Kidney (tissue), 14 donors: ENCODE results near the gene MIXL1. TPM values are rescaled to one million over a fixed set of nuclear protein-coding genes. Genes with fewer than 3 reads are reported as not detected.
"Not testable (repeated sequence)": the region's sequence is repeated elsewhere in the genome, so short reads cannot be mapped to it uniquely, and the experiment has no call there.

ENCODE experiments used
- DNase-seq, 5 donors: peaks; one replicate each; pipeline ENCODE4 v3.0.0-alpha.2; 2013 to 2020
- FAIRE-seq: peaks from 2 replicates; lab custom pipeline; 2012; peaks lifted over from hg19 to GRCh38; lab: Jason Lieb, UNC
- H3K27ac ChIP-seq, 2 donors: one replicate each; pipeline ENCODE4 v1.7.0; 2013; ENCODE audit warnings: low read depth in 2 of 2, low read length in 2 of 2, inconsistent platforms in 1 of 2
- H3K27me3 ChIP-seq: one replicate; pipeline ENCODE4 v1.7.1; 2013; ENCODE audit warnings: low read length, inconsistent platforms; ENCODE audit not compliant: control insufficient read depth, insufficient read depth
- H3K36me3 ChIP-seq, 3 donors: one replicate each; pipeline versions ENCODE4 v1.7.0 to v1.7.1; 2013; ENCODE audit warnings: low read length in 3 of 3, control low read depth in 1 of 3, inconsistent platforms in 1 of 3; ENCODE audit not compliant: insufficient read depth in 3 of 3, control insufficient read depth in 2 of 3
- H3K4me1 ChIP-seq, 3 donors: one replicate each; pipeline versions ENCODE4 v1.7.0 to v1.7.1; 2013; ENCODE audit warnings: low read length in 3 of 3, inconsistent platforms in 1 of 3, low read depth in 1 of 3; ENCODE audit not compliant: control insufficient read depth in 2 of 3, insufficient read depth in 2 of 3
- H3K4me3 ChIP-seq, 3 donors: one replicate each; pipeline versions ENCODE4 v1.7.0 to v1.8.1; 2013; ENCODE audit warnings: low read length in 3 of 3, control low read depth in 1 of 3, inconsistent platforms in 1 of 3
- H3K9ac ChIP-seq, 3 donors: one replicate each; pipeline versions ENCODE4 v1.7.0 to v1.7.1; 2013; ENCODE audit warnings: low read length in 3 of 3, control low read depth in 1 of 3, inconsistent platforms in 1 of 3
- H3K9me3 ChIP-seq, 3 donors: one replicate each; pipeline versions ENCODE4 v1.7.0 to v1.7.1; 2013; ENCODE audit warnings: low read length in 3 of 3, control low read depth in 1 of 3, inconsistent platforms in 1 of 3; ENCODE audit not compliant: control insufficient read depth in 2 of 3, insufficient read depth in 1 of 3
- intact Hi-C: fragments of 100-400 bp; cut with DNase I; formaldehyde crosslinking; loops from one replicate; pipeline ENCODE4 v1.11.1; 2022
- polyA plus RNA-seq: library from polyadenylated mRNA; stranded (reverse); fragments of 350-450 nt; fragmentation: Illumina TruSeq; extraction: RNeasy Lipid Tissue Mini Kit (QIAGEN cat#74804); gene quantifications from one replicate; pipeline ENCODE4 v1.2.3, GENCODE V29; 2014; ENCODE audit warnings: low read depth, low replicate concordance; ENCODE audit not compliant: insufficient read depth
- total RNA-seq: library from RNA; stranded (reverse); fragmentation: NEBNext Ultra II Directional; extraction: Animal tissue kit (Norgen Biotek cat#: 25700); gene quantifications from one replicate; pipeline ENCODE4 v1.2.1, GENCODE V29; 2021
- TF ChIP-seq, protein P1 (sequence below): IDR thresholded peaks from 3 replicates; pipeline ENCODE4 v1.5.1; 2012; ENCODE audit warnings: mild to moderate bottlenecking, moderate library complexity, borderline replicate concordance; ENCODE audit not compliant: insufficient read depth; ENCODE audit errors: extremely low read depth
- donor health status: control.
- donor health status: control.
- donor health status: control.
- donor health status: control.
- donor health status: control.
- donor health status: DM: yes; HTN: yes; CAD: no.
- donor health status: Normal renal cell carcinoma (clear cell type).

Gene MIXL1
- total and polyA plus RNA-seq, 2 donors from 2014 or later, result 0.16 to 0.56 TPM

DNA sequence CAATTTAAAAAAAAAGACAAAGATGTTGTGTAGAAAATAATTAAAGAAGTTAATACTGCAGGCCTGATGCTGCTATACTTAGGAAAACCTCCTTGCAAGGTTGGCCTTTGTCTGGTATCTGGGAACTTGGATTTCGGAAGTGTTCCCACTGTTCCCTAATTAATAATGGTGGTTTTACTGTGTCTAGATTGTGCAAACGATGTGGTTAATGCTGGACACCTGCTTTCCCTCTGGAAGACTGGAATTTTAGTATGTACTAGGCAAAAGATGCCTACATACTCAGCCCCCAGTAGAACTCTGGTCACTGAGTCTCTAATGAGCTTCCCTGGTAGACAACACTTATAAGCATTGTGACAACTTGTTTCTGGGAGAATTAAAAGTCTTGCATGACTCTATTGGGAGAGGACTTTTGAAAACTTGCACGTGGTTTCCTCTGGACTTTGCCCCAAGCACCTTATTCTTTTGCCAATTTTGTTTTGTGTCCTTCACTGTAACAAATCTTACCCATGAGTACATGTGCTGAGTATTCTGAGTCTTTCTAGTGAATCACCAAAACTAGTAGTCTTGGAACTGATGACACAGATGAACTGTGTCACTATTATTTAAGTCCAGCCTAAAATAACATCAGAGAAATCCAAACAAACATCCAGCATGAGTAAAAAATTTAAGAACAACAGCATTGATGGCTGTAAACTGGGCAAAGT is 45.1 kb downstream of the MIXL1 start:
- TF ChIP-seq, protein P1, sequence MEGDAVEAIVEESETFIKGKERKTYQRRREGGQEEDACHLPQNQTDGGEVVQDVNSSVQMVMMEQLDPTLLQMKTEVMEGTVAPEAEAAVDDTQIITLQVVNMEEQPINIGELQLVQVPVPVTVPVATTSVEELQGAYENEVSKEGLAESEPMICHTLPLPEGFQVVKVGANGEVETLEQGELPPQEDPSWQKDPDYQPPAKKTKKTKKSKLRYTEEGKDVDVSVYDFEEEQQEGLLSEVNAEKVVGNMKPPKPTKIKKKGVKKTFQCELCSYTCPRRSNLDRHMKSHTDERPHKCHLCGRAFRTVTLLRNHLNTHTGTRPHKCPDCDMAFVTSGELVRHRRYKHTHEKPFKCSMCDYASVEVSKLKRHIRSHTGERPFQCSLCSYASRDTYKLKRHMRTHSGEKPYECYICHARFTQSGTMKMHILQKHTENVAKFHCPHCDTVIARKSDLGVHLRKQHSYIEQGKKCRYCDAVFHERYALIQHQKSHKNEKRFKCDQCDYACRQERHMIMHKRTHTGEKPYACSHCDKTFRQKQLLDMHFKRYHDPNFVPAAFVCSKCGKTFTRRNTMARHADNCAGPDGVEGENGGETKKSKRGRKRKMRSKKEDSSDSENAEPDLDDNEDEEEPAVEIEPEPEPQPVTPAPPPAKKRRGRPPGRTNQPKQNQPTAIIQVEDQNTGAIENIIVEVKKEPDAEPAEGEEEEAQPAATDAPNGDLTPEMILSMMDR, result no peak
- Histone ChIP-seq H3K9ac (no peak overlapping the region), H3K27me3 (no peaks in the 10 kb centered on the region), H3K4me1 (no peaks in the 10 kb centered on the region), H3K27ac (no peak overlapping the region), H3K36me3 (no peaks in the 10 kb centered on the region), H3K9me3 (no peaks in the 10 kb centered on the region), H3K4me3 (no peak overlapping the region)
- intact Hi-C loops, result no loop called here
- no peak for FAIRE-seq
- DNase-seq, result peak in 1 of 5 donors; percentile 0

DNA sequence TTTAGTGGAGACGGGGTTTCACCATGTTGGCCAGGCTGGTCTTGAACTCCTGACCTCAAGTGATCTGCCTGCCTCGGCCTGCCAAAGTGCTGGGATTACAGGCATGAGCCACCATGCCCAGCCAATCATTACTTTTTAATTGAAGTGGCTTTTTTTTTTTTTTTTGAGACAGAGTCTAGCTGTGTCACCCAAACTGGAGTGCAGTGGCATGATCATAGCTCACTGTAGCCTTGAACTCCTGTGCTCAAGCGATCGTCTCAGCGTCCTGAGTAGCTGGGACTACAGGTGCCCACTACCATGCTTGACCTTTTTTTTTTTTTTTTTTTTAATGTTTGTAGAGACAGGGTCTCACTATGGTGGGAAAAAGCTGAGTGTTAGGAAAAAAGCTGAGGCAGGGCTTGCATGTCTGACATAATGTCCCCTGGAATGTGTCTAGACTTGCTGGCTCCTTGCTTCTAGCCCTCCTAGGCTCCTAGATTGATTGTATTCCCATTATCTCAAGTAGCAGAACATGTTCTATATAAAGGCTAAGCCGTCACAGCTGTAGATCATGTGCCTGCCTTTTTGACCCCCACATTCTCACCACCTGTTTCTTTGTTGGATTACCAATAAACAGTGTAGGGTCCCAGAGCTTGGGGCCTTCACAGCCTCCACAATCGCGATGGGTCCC is 48.9 kb downstream of the MIXL1 start:
- H3K27ac ChIP-seq, H3K9ac ChIP-seq, H3K27me3 ChIP-seq, intact Hi-C loops, H3K4me1 ChIP-seq, H3K9me3 ChIP-seq, H3K4me3 ChIP-seq, H3K36me3 ChIP-seq, FAIRE-seq: not testable (repeated sequence)
- DNase-seq, result peak in 1 of 5 donors; percentile 1

DNA sequence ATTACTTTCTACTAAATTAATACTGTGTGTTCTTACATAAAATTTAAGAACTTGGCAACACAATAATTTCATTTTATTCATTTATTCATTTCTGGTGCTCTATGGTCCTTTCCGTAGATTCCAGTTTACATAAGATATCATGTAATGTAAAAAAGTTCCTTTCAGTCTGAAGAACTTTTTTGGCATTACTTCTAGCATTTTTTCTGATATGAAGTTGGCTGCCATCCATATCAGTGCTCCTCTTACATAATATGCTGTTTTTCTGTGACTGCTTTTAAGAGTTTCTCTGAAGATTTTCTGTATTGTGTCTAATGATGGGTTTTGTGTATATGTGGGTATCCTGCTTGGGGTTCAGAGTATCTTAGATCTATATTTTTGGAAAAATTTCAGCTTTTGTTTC is 50.7 kb downstream of the MIXL1 start:
- no peaks in the 10 kb centered on the region for H3K27me3 ChIP-seq
- no peaks in the 10 kb centered on the region for H3K4me1 ChIP-seq
- intact Hi-C loops, result no loop called here
- peak in 1 of 5 donors; percentile 6 for DNase-seq
- H3K36me3 ChIP-seq, result no peaks in the 10 kb centered on the region
- no peak for FAIRE-seq
- H3K4me3 ChIP-seq, result no peak overlapping the region
- H3K9ac ChIP-seq, result no peak overlapping the region
- H3K27ac ChIP-seq, result no peak overlapping the region
- TF ChIP-seq, protein P1, result no peak
- H3K9me3 ChIP-seq, result no peaks in the 10 kb centered on the region

DNA sequence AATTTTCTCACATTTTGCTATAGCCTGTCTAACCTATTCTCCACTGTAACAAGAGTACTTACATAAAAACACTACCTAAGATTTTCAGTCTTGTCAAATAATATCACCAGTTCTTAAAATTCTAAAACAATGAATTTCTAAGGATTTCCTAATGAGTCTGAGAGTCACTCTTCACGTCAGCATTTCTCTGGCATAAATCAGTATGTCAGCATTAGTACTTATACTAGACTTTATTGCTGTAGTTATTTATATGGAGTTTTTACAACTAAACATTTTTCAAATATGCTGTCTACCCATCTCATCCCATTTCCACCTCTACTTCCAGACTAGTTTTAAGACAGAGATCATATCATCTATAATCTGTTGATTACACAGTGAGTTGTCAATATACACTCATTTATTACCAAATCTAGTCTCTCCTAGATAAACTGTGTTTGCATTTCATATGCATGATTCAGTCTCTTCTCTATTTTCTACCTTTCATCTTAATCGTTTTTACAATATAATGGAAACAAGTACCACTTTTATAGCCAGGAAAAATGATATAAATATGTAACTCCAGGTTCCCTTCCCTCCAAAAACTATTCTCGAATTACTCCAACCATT is 52.7 kb downstream of the MIXL1 start:
- intact Hi-C loops, result no loop called here
- FAIRE-seq (no peak), DNase-seq (no peak)
- no peaks in the 10 kb centered on the region for H3K9me3 ChIP-seq
- TF ChIP-seq, protein P1, result no peak
- no peaks in the 10 kb centered on the region for H3K4me1 ChIP-seq
- H3K4me3 ChIP-seq, result no peak overlapping the region
- H3K36me3 ChIP-seq, result no peaks in the 10 kb centered on the region
- no peak overlapping the region for H3K9ac ChIP-seq
- no peaks in the 10 kb centered on the region for H3K27me3 ChIP-seq
- no peak overlapping the region for H3K27ac ChIP-seq
